Measurements from ENCODE around the gene HELZ2. TPM values are rescaled to one million over a fixed set of nuclear protein-coding genes. Genes with fewer than 3 reads are reported as not detected.

The HELZ2 gene
- total RNA-seq, 1 experiment from 2014 or later = 27.9 TPM

- H3K4me1 Mint-ChIP-seq = peaks cover 3 to 8% of the 10 kb centered on the region in 2 experiments; a peak in 3 of 4 replicates
Observed at GRCh38 chr20:63533388-63533787, 40.7 kb downstream of the HELZ2 start.

More at GRCh38 chr20:63533388-63533787, 40.7 kb downstream of the HELZ2 start:
- Histone ChIP-seq H3K23ac (ENCODE audit: insufficient read length, low read depth, low read length) (no peak overlapping the region), H2BK120ac (ENCODE audit: low read depth, low read length, poor library complexity, severe bottlenecking) (no peak overlapping the region), H3K4me2 (ENCODE audit: insufficient read depth, insufficient read length, low read length) (no peak overlapping the region), H4K8ac (replicated peaks; ENCODE audit: insufficient read length, low read depth, low read length) (no peak overlapping the region), H2BK5ac (ENCODE audit: insufficient read length, low read length) (no peak overlapping the region), H3K79me1 (ENCODE audit: insufficient read depth, low read depth, low read length, poor library complexity, severe bottlenecking) (no peaks in the 10 kb centered on the region), H3K79me2 (ENCODE audit: insufficient read depth, low read length) (no peaks in the 10 kb centered on the region), H3T11ph (ENCODE audit: low read length) (no peak overlapping the region), H3K27me3 (ENCODE audit: insufficient read depth, low read length) (no peaks in the 10 kb centered on the region), H3K4me1 (ENCODE audit: insufficient read depth, low read length) (no peaks in the 10 kb centered on the region), H3K27ac (ENCODE audit: insufficient read length, low read depth, low read length) (no peak overlapping the region), H4K91ac (ENCODE audit: insufficient read length, low read depth, low read length) (no peak overlapping the region), H3K14ac (ENCODE audit: insufficient read depth, low read length) (no peak overlapping the region), H2BK12ac (ENCODE audit: insufficient read length, low read depth, low read length) (no peak overlapping the region), H2AFZ (ENCODE audit: low read length) (no peak overlapping the region), H3K4ac (ENCODE audit: low read depth, low read length) (no peak overlapping the region), H2BK20ac (ENCODE audit: low read depth, low read length, poor library complexity, severe bottlenecking) (no peak overlapping the region), H3K9ac (ENCODE audit: extremely low read depth, insufficient read length, low read length) (no peak overlapping the region), H3K56ac (ENCODE audit: insufficient read length, low read depth, low read length) (no peak overlapping the region), H4K20me1 (ENCODE audit: control insufficient read depth, insufficient read depth, insufficient read length) (peaks cover 5% of the 10 kb centered on the region), H3K9me3 (ENCODE audit: control insufficient read depth, low read depth, low read length) (no peaks in the 10 kb centered on the region), H3K23me2 (ENCODE audit: insufficient read length, low read depth, low read length, poor library complexity, severe bottlenecking) (no peaks in the 10 kb centered on the region), H2BK15ac (ENCODE audit: low read depth, low read length) (no peak overlapping the region), H2AK5ac (ENCODE audit: insufficient read length, low read length) (no peak overlapping the region), H4K5ac (ENCODE audit: insufficient read length, low read depth, low read length) (no peak overlapping the region), H3K18ac (ENCODE audit: insufficient read length, low read depth, low read length) (no peak overlapping the region)
- no CpG with 5 or more reads among the region's 14 CpGs for WGBS (ENCODE audit: extremely low coverage, insufficient read length, low lambda C conversion rate)
- Mint-ChIP-seq H3K4me3 (no peak overlapping the region), H3K27ac (no peak overlapping the region; a peak in 1 of 7 replicates), H3K9me3 (no peaks in the 10 kb centered on the region), H3K36me3 (ENCODE audit: insufficient read depth in 1 of 3, low read depth in 3 of 3) (no peaks in the 10 kb centered on the region), H3K27me3 (ENCODE audit: low read depth) (no peaks in the 10 kb centered on the region)
- no peak for DNase-seq
- TF ChIP-seq CTCF (conservative IDR thresholded peaks at IDR 0.05) = no peak
